Colonic mucosa (tissue), 4 donors: ENCODE results near the gene MATR3. TPM values are rescaled to one million over a fixed set of nuclear protein-coding genes. Genes with fewer than 3 reads are reported as not detected.

ENCODE experiments used
- DNase-seq: peaks from one replicate; pipeline ENCODE4 v3.0.0-alpha.2; 2020
- H3K27ac ChIP-seq: fragments of 200-600 bp; one replicate; pipeline ENCODE4 v1.8.0; 2021
- H3K27me3 ChIP-seq: fragments of 200-600 bp; one replicate; pipeline ENCODE4 v1.8.0; 2021
- H3K36me3 ChIP-seq: fragments of 200-600 bp; one replicate; pipeline ENCODE4 v1.8.0; 2021
- H3K4me1 ChIP-seq: fragments of 200-600 bp; one replicate; pipeline ENCODE4 v1.8.0; 2021; ENCODE audit warnings: mild to moderate bottlenecking
- H3K4me3 ChIP-seq: fragments of 200-600 bp; one replicate; pipeline ENCODE4 v1.8.0; 2021
- H3K9ac ChIP-seq, 2 donors: one replicate each; pipeline ENCODE4 v1.7.0; 2013; ENCODE audit warnings: control low read depth in 2 of 2, low read depth in 2 of 2, low read length in 2 of 2
- H3K9me3 ChIP-seq: fragments of 200-600 bp; one replicate; pipeline ENCODE4 v1.8.0; 2021
- CTCF ChIP-seq: fragments of 200-600 bp; IDR thresholded peaks from one replicate; pipeline ENCODE4 v1.8.0; 2022; ENCODE audit warnings: antibody characterized with exemption, mild to moderate bottlenecking
- intact Hi-C: fragments of 100-400 bp; cut with DNase I; formaldehyde crosslinking; loops from one replicate; pipeline ENCODE4 v1.14.1; 2022
- total RNA-seq, 2 donors: library from RNA; stranded (reverse); fragmentation: NEBNext Ultra II Directional in 1 of 2; extraction: Animal tissue kit (Norgen Biotek cat#: 25700) in 1 of 2; gene quantifications; one replicate each; pipeline ENCODE4 v1.2.1, GENCODE V29; 2021
- donor health status: healthy.
- donor health status: DM: no; HTN: no; CAD: no.
- donor health status: DM: no; HTN: no; CAD: no.

MATR3 gene
- total RNA-seq, 2 donors from 2014 or later, result 105 to 128 TPM

DNA sequence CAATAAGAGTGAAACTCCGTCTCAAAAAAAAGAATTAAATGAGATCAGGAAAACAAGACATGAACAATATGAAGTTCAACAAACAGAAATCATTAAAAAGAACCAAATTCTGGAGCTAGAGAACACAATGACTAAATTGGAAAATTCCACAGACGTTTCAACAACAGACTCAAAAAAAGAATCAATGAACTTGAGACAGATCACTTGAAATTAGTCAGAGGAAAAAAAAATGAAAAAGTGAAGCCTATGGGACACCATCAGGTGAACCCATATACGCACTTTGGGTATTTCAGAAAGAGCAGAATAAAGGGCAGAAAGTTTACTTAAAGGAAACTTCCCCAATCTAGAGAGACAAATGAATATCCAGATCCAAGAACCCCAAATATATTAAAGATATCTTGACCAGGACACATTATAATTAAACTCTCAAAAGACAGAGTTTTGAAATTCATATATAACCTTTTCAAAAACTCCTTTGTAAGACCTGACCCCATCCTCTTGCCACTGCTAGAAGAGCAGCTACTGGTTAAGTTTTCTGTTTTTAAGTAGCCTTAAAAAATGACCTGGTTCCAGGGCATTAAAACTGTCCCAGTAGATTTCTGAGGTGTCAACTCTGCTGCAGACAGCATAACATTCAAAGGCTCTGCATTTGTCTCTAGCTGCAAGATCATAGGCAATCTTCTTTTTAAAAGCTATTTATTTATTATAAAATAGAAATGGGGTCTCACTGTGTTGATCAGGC lies 7.7 kb upstream of the MATR3 start:
- DNase-seq, result no peak
- intact Hi-C loops, result no loop called here
- peaks cover 14% of the 10 kb centered on the region for H3K4me1 ChIP-seq
- H3K27me3 ChIP-seq, result no peaks in the 10 kb centered on the region
- H3K27ac ChIP-seq, result no peak overlapping the region
- no peak overlapping the region for H3K4me3 ChIP-seq
- H3K9me3 ChIP-seq, result no peaks in the 10 kb centered on the region
- no peak for TF ChIP-seq CTCF
- H3K36me3 ChIP-seq, result no peaks in the 10 kb centered on the region
- no peak overlapping the region for H3K9ac ChIP-seq

DNA sequence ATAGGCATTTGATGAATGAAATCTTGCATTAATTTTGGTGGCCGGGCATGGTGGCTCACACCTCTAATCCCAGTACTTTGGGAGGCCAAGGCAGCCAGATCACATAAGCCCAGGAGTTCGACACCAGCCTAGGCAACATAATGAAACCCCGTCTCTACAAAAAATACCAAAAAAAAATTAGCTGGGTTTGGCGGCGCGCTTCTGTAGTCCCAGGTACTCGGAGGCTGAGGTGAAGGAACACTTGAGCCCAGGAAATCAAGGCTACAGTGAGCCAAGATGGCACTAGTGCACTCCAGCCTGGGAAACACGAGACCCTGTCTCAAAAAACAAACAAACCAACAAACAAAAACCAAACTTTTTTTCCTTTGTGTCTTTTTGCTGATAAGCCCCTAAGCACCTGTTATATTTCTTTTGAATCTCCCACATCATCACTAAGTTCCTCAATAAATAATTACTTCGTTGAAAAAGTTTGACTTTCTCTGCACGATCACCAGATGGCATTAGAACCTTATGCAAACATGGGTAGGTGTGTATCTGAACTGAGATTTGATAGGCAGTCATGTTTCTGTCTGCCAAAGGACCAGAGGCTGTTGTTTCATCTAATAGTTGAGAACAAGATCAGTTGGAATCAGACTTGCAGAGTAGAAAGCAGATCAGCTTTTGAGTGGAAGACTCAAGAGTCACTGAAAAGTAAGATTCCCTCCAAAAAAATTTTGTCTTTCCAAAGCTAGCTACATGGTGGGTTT lies 5.5 kb upstream of the MATR3 start:
- no peak for TF ChIP-seq CTCF
- no peak for DNase-seq
- H3K27ac ChIP-seq, result no peak overlapping the region
- no peaks in the 10 kb centered on the region for H3K27me3 ChIP-seq
- H3K9me3 ChIP-seq, result no peaks in the 10 kb centered on the region
- no peak overlapping the region for H3K4me3 ChIP-seq
- peaks cover 4% of the 10 kb centered on the region for H3K4me1 ChIP-seq
- no peaks in the 10 kb centered on the region for H3K36me3 ChIP-seq
- no peak overlapping the region for H3K9ac ChIP-seq
- intact Hi-C loops, result no loop called here

DNA sequence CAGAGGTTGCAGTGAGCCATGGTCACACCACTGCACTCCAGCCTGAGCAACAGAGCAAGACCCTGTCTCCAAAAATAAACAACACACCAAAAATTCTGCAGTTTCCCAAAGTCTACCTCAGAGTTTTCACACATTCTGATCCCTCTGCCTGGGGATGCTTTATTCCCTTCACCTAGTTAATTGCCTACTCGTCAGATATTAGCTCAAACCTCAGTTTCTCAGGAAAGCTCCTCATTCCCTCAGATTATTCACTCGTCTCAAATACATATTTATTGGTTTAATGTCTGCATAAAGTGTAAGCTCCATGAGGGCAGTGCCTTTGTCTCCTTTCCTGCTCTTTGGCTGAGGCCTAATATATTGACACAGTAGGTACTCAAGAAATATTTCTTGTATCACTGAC lies 2.5 kb upstream of the MATR3 start:
- no peaks in the 10 kb centered on the region for H3K9me3 ChIP-seq
- H3K4me3 ChIP-seq, result no peak overlapping the region
- H3K4me1 ChIP-seq, result peaks cover 4% of the 10 kb centered on the region
- intact Hi-C loops, result loop anchor here (10.0 kb wide), 1 partner anchor 104 kb away; the partner anchor contains the start of gene PROB1
- no peak overlapping the region for H3K9ac ChIP-seq
- no peak for DNase-seq
- no peaks in the 10 kb centered on the region for H3K36me3 ChIP-seq
- TF ChIP-seq CTCF, result no peak
- H3K27ac ChIP-seq, result no peak overlapping the region
- H3K27me3 ChIP-seq, result no peaks in the 10 kb centered on the region

DNA sequence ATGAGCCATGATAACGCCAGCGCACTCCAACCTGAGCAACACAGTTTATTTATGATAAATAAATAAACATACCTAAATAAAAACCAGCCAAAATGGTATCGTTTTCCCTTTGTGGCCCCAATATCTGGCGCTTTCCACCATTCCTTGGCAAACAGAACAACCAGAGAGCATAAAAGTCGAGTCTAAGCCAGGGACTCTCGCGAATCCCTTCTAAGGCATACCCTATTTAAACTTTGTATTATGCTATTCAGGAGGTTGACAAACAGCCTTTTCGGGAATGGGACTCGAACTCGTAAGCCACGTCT lies 386 bp upstream of the MATR3 start:
- Histone ChIP-seq H3K9me3 (no peaks in the 10 kb centered on the region), H3K36me3 (no peaks in the 10 kb centered on the region), H3K9ac (peak overlapping the region; percentile 88 to 98), H3K4me3 (peak overlapping the region; percentile 85), H3K27ac (peak overlapping the region; percentile 100), H3K27me3 (no peaks in the 10 kb centered on the region), H3K4me1 (peaks cover 13% of the 10 kb centered on the region)
- intact Hi-C loops, result loop anchor here (10.0 kb wide), 1 partner anchor 102 kb away; the partner anchor contains the start of gene PROB1
- TF ChIP-seq CTCF, result no peak
- no peak for DNase-seq

- intact Hi-C loops, result loop anchor here (5.0 to 10.0 kb wide), 2 partner anchors 48 to 100 kb away; partner anchors contain the start of genes PAIP2 and PROB1
Observed at GRCh38 chr5:139294374-139295165, 1.0 kb downstream of the MATR3 start.

More at GRCh38 chr5:139294374-139295165, 1.0 kb downstream of the MATR3 start:
- Histone ChIP-seq H3K36me3 (no peaks in the 10 kb centered on the region), H3K27ac (peak overlapping the region; percentile 100), H3K4me1 (peaks cover 13% of the 10 kb centered on the region), H3K9me3 (no peaks in the 10 kb centered on the region), H3K9ac (peak overlapping the region; percentile 88 to 98), H3K27me3 (no peaks in the 10 kb centered on the region), H3K4me3 (peak overlapping the region; percentile 85)
- DNase-seq, result peak; percentile 90
- no peak for TF ChIP-seq CTCF
